Vagina (tissue), 2 donors: ENCODE measurements around the gene RSU1.

ENCODE experiments used
- CTCF ChIP-seq, 3 experiments: fragments of 450-650 bp in 2 of 3; fragments of 200-600 bp in 1 of 3; sonication (generic) in 1 of 3; IDR thresholded peaks; one replicate each; pipeline ENCODE4 v1.5.1; 2017 to 2019; ENCODE audit warnings: antibody characterized with exemption in 3 of 3, mild to moderate bottlenecking in 2 of 3, moderate library complexity in 2 of 3
- POLR2A ChIP-seq, 2 donors: fragments of 450-650 bp; IDR thresholded peaks; one replicate each; pipeline ENCODE4 v1.6.1; 2017; ENCODE audit warnings: antibody characterized with exemption in 2 of 2, mild to moderate bottlenecking in 2 of 2, moderate library complexity in 2 of 2
- POLR2AphosphoS5 ChIP-seq, 2 donors: sonication (generic); formaldehyde crosslinking; IDR thresholded peaks; one replicate each; pipeline ENCODE4 v1.9.0; 2017; ENCODE audit warnings: antibody characterized with exemption in 2 of 2, mild to moderate bottlenecking in 2 of 2, low read depth in 1 of 2; ENCODE audit not compliant: insufficient read depth in 1 of 2

GRCh38 chr10:16745061-16745460 is 72.2 kb downstream of the RSU1 start:
- TF ChIP-seq CTCF (IDR thresholded peaks at IDR 0.05) (no peak), POLR2A (IDR thresholded peaks at IDR 0.05) (no peak), POLR2AphosphoS5 (IDR thresholded peaks at IDR 0.05; ENCODE audit: insufficient read depth in 1 of 2, low read depth in 1 of 2) (no peak)
